Measurements from ENCODE around the gene PIEZO1. TPM values are rescaled to one million over a fixed set of nuclear protein-coding genes. Genes with fewer than 3 reads are reported as not detected.

PIEZO1 gene
- total RNA-seq, 4 donors from 2014 or later: 62.3 to 161 (median 123) TPM

- Histone ChIP-seq H3K27ac (peak within 1 kb of the TSS; percentile 90 to 95), H3K4me1 (peaks cover 0 to 18% of the 10 kb centered on the region in 2 donors), H3K4me3 (peak within 1 kb of the TSS; percentile 60 to 66), H3K9me3 (no peaks in the 10 kb centered on the region), H3K27me3 (no peaks in the 10 kb centered on the region), H3K36me3 (no peaks in the 10 kb centered on the region)
- intact Hi-C loops (cut with DNase I; ENCODE audit: low total_unique reads): no loop called here
- TF ChIP-seq, protein P1, sequence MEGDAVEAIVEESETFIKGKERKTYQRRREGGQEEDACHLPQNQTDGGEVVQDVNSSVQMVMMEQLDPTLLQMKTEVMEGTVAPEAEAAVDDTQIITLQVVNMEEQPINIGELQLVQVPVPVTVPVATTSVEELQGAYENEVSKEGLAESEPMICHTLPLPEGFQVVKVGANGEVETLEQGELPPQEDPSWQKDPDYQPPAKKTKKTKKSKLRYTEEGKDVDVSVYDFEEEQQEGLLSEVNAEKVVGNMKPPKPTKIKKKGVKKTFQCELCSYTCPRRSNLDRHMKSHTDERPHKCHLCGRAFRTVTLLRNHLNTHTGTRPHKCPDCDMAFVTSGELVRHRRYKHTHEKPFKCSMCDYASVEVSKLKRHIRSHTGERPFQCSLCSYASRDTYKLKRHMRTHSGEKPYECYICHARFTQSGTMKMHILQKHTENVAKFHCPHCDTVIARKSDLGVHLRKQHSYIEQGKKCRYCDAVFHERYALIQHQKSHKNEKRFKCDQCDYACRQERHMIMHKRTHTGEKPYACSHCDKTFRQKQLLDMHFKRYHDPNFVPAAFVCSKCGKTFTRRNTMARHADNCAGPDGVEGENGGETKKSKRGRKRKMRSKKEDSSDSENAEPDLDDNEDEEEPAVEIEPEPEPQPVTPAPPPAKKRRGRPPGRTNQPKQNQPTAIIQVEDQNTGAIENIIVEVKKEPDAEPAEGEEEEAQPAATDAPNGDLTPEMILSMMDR (IDR thresholded peaks at IDR 0.05): peak in 3 of 4 experiments; percentile 39 to 61 (median 50)
- TF ChIP-seq POLR2A (IDR thresholded peaks at IDR 0.05): peak; percentile 28 to 83
- DNase-seq: peak; percentile 95 to 98
Measured at GRCh38 chr16:88811769-88812512, 26.9 kb upstream of the PIEZO1 start, which contains the start of gene APRT. Gene APRT (minus strand): TSS chr16:88811928. CDS start chr16:88811899, 29 bp downstream.

GRCh38 chr16:88810912-88811768 lies 26.1 kb upstream of the PIEZO1 start:
- Histone ChIP-seq H3K9me3 (no peaks in the 10 kb centered on the region), H3K36me3 (no peaks in the 10 kb centered on the region), H3K27ac (peak overlapping the region; percentile 90 to 95), H3K4me3 (peak overlapping the region; percentile 60 to 66), H3K27me3 (no peaks in the 10 kb centered on the region), H3K4me1 (peaks cover 0 to 18% of the 10 kb centered on the region in 2 donors)
- intact Hi-C loops (cut with DNase I; ENCODE audit: low total_unique reads): no loop called here
- TF ChIP-seq, protein P1 (IDR thresholded peaks at IDR 0.05): no peak
- TF ChIP-seq POLR2A (IDR thresholded peaks at IDR 0.05): peak in 1 of 2 donors; percentile 79
- DNase-seq: peak; percentile 71 to 81

- Histone ChIP-seq H3K27me3 (no peaks in the 10 kb centered on the region), H3K27ac (peak overlapping the region; percentile 90 to 95), H3K9me3 (no peaks in the 10 kb centered on the region), H3K4me1 (peaks cover 0 to 18% of the 10 kb centered on the region in 2 donors), H3K36me3 (no peaks in the 10 kb centered on the region), H3K4me3 (peak overlapping the region; percentile 60 to 66)
- intact Hi-C loops (cut with DNase I; ENCODE audit: low total_unique reads): no loop called here
- no peak for DNase-seq
- TF ChIP-seq, protein P1 (IDR thresholded peaks at IDR 0.05): no peak
- no peak for TF ChIP-seq POLR2A (IDR thresholded peaks at IDR 0.05)
Measured at GRCh38 chr16:88810166-88810911, 25.3 kb upstream of the PIEZO1 start.

DNA sequence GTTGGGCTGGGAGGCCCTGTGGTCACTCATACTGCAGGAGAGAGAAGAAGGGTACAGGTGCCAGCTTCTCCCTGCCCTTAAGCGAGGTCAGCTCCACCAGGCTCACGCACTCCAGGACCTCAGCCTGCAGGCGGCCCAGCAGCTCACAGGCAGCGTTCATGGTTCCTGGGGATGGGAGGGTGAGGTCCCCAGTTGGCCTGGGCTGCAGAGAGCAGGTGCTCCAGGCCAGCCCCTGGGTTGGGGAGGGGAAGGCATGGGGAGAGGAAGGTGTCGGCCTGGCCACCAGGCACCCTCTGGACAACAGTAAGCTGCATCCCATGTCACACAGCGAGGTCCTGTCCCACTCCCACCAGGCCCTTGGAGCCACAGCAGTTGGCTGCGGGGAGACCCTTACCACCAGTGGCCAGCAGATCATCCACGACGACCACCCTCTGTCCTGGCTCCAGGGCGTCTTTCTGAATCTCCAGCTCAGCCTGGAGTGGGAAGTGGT lies 24.7 kb upstream of the PIEZO1 start:
- Histone ChIP-seq H3K27me3 (no peaks in the 10 kb centered on the region), H3K36me3 (no peaks in the 10 kb centered on the region), H3K4me1 (peaks cover 0 to 18% of the 10 kb centered on the region in 2 donors), H3K27ac (no peak overlapping the region), H3K4me3 (no peak overlapping the region), H3K9me3 (no peaks in the 10 kb centered on the region)
- intact Hi-C loops (cut with DNase I; ENCODE audit: low total_unique reads): no loop called here
- no peak for DNase-seq
- TF ChIP-seq, protein P1 (IDR thresholded peaks at IDR 0.05): no peak
- TF ChIP-seq POLR2A (IDR thresholded peaks at IDR 0.05): no peak
